ENCODE results near the gene RGS17. TPM values are rescaled to one million over a fixed set of nuclear protein-coding genes. Genes with fewer than 3 reads are reported as not detected.

RGS17 gene
- total RNA-seq, 4 donors from 2014 or later: 2.4 to 6.2 (median 3.5) TPM

DNA sequence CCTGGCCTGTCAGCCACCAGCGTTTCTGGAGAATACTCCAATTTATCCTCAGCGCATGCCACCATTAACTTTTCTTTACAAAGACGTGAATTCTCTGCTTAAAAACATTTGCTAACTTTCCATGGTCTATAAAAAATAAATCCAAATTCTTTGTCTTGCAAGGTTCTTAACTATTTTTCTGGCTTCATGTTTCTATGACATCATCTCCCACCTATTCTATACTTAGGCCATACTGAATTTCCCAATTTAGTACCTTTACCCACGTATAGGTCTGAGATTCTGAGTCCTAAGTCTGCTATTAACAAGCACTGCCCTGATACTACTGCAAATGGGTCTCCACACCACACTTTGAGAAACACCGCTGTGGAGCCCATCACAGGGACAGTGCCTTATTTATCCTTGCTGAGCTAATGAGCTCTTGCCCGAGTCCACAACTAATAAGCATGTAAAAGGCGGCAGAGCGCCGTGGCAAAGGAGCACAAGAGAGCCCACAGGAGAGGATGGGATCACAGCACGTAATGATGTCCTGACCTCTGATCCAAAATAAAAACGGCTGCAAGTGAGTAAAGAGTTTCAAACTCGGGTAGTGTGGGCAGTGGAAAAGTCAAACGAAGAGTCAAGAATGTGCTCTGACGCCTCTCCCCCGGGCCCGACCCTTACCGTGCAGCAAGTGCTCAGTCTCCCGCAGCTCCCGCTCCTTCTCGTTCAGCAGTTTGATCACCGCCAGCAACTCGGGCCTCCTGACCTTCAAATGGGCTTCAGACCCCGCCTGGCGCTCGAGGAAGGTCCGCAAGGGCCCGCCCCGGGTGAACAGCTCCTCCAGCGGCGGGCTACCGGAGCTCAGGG lies 129.1 kb downstream of the RGS17 start:
- TF ChIP-seq, protein P1, sequence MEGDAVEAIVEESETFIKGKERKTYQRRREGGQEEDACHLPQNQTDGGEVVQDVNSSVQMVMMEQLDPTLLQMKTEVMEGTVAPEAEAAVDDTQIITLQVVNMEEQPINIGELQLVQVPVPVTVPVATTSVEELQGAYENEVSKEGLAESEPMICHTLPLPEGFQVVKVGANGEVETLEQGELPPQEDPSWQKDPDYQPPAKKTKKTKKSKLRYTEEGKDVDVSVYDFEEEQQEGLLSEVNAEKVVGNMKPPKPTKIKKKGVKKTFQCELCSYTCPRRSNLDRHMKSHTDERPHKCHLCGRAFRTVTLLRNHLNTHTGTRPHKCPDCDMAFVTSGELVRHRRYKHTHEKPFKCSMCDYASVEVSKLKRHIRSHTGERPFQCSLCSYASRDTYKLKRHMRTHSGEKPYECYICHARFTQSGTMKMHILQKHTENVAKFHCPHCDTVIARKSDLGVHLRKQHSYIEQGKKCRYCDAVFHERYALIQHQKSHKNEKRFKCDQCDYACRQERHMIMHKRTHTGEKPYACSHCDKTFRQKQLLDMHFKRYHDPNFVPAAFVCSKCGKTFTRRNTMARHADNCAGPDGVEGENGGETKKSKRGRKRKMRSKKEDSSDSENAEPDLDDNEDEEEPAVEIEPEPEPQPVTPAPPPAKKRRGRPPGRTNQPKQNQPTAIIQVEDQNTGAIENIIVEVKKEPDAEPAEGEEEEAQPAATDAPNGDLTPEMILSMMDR (IDR thresholded peaks at IDR 0.05; ENCODE audit: low read depth): no peak

DNA sequence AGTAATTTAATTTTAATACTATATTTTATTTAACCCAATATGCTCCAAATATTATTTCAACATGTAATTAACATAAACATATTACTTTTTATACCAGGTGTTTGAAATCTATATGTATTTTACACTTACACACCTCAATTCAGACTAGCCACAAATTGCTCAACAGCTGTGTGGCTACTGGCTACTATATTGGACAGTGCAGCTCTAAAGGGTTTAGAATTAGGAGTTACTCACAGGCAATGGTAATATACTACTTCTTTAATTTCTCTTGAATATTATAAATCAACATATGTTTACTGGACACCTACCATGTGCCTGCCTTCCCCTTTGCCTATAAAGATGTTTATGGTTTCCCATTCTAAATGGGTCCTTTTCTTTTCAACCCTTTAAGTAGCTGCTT lies 130.8 kb downstream of the RGS17 start:
- TF ChIP-seq, protein P1 (IDR thresholded peaks at IDR 0.05; ENCODE audit: low read depth): no peak

DNA sequence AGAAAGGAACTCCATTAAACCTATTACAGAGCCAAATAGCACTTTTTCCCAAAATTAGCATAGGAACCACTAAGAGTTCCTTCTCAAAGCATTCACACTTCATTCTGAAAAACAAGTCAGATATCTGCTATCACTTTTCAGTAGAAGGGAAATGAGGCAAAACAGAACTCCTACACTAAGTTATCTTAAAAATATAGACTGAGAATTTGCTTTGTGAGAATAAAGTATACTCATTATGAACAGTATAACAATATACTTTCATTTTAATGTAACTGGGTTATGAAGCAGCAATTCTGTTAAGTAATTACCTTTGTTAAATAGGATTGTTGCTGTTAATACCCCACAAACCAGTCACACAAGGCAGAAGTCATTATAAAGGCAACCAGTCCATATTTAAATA lies 137.2 kb downstream of the RGS17 start:
- TF ChIP-seq, protein P1 (IDR thresholded peaks at IDR 0.05; ENCODE audit: low read depth): no peak

DNA sequence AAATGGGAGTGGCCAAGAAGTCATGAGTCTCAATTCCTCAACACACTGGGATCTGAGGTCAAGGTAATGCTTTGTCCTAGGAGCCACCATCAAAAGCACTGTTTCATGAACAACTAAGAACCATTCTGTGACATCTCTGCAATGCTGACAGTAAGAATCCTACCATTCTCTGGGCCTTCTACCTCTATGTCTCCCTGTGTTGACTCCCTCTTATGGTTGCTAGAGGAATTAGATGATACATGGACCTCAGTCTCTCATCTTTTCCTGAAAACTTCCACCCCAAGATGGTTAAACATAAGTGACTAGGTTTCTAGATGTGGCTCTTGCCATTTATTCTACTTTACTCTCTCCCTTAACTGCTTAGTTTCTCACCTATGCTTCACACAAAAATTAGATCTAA lies 137.7 kb downstream of the RGS17 start:
- TF ChIP-seq, protein P1 (IDR thresholded peaks at IDR 0.05; ENCODE audit: low read depth): no peak

DNA sequence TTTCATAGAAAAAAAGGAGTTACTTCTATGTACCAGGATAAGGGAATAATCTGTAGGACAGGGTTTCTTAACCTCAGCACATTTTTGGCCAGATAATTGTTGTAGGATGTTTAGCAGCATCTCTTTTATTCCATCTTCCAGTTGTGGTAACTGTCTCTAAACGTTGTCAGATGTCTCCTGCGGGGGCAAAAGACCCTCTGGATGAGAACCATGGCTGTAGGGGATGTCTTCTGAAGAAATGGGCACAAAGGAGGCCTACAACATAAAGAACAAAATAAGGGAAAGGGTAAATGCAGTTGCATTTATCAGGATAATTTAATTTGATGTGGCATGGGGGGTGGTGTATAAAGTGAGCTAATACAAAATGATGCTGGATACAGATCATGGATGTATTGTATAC lies 144.1 kb downstream of the RGS17 start:
- TF ChIP-seq, protein P1 (IDR thresholded peaks at IDR 0.05; ENCODE audit: low read depth): no peak

DNA sequence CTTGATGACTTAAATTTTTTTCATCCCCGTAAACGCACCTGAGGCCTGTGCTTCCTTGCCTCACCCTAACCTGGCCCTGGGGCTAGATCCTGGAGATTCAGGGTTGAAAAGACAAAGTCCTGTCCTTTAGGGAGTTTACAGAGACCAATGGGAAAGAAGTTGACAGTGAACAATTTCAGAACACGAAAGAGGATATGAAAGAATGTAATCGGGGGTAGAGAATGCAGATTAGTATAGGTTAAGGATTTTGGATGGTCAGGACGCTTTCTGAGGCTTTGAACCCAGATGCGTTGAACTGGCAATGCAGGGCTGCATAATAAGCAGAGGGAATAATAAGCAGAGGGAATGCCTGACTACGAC lies 146.6 kb downstream of the RGS17 start:
- TF ChIP-seq, protein P1 (IDR thresholded peaks at IDR 0.05; ENCODE audit: low read depth): no peak

DNA sequence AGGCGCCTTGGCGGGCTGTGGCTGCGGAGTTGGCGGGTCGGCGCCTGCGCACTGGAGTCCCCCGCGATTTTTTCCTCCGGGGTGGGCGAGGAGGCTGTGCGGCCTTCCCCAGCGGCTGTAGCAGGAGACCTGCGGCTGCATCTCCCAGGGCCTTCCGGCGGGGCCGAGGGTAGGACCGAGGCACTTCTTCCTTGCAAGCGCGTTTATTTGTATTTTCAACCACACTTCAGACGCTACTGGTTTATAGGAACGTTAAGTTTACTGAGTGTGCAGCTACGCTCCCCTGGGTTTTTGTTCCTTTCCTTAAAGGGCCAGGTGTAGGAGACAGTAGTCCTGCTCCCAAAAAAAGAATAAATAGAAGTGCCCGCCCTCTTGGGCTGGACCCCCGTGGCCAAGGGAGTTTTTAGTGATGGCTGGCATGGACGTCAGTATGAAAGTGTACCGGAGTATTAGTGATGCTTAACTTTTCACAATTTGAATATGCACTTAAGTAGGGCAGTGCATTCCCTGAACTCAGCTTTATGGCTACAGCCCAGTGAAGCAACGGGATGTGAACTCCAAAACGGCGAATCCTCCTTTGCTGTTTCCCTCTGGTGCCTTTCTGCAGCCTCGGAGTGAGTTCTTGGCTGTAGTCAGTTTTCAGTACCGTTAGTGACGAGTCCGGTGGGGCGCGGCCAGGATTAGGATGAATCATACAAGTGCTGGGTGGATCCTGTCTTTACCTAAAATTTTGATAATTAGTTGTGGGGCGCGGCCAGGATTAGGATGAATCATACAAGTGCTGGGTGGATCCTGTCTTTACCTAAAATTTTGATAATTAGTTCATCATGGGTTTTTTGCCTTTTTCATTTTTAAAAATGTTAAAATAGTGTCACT lies 147.2 kb downstream of the RGS17 start:
- TF ChIP-seq, protein P1 (IDR thresholded peaks at IDR 0.05; ENCODE audit: low read depth): no peak

Data from subcutaneous adipose tissue (tissue), 4 donors.